ENCODE measurements around the gene NFATC3.

DNA sequence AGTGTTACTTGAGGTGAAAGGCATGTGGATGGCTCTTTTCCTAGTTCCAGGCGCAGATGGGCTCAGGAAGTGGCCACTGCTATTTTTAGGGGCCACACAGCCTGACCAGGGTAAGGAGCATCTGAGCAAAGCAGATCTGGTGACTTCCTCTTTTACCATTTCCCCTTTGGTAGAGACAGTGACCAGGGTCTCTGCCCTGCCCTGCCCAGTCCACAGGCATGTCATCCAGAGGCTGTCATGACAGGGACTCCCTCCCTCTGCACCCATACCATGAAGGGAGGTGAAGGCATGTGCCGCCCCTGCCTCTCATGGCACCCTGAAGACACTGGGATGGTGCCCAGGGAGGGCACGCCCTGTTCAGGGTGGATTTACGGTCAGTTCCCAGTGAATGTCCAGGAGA, 162.2 kb downstream of the NFATC3 start:
- TF ChIP-seq POLR2A (IDR thresholded peaks at IDR 0.05; ENCODE audit: low read depth, low read length) (no peak), POLR2AphosphoS5 (IDR thresholded peaks at IDR 0.05; ENCODE audit: low read depth, low read length) (no peak)
